Measurements from ENCODE around the gene RIN2.

- no peak for TF ChIP-seq CTCF (IDR thresholded peaks at IDR 0.05)
- TF ChIP-seq POLR2A (IDR thresholded peaks at IDR 0.05) = no peak
- TF ChIP-seq EP300 (IDR thresholded peaks at IDR 0.05) = no peak
- TF ChIP-seq POLR2AphosphoS5 (IDR thresholded peaks at IDR 0.05) = peak in 2 of 3 donors; percentile 70 to 78
These were observed 21.0 kb upstream of the RIN2 start for GRCh38 chr20:19737025-19737424.

Data from suprapubic skin (tissue), 4 donors.